Uterus (tissue), 4 donors: ENCODE measurements around the gene IFNG. TPM values are rescaled to one million over a fixed set of nuclear protein-coding genes. Genes with fewer than 3 reads are reported as not detected.

Source experiments
- DNase-seq, 2 donors: peaks; one replicate each; pipeline ENCODE4 v3.0.0-alpha.2; 2019 to 2020
- H3K27ac ChIP-seq, 2 donors: fragments of 200-600 bp; sonication (generic); 1 replicate in 1 of 2; 2 replicates in 1 of 2; pipeline ENCODE4 v1.5.1; 2016 to 2018
- H3K27me3 ChIP-seq, 2 donors: fragments of 200-600 bp; sonication (generic); one replicate each; pipeline ENCODE4 v1.5.1; 2018 to 2019; ENCODE audit warnings: control low read depth in 1 of 2
- H3K36me3 ChIP-seq, 2 donors: fragments of 200-600 bp; sonication (generic); one replicate each; pipeline ENCODE4 v1.5.1; 2019; ENCODE audit warnings: control low read depth in 1 of 2
- H3K4me1 ChIP-seq, 2 donors: fragments of 200-600 bp; sonication (generic); one replicate each; pipeline ENCODE4 v1.5.1; 2018 to 2019; ENCODE audit warnings: control low read depth in 1 of 2
- H3K4me3 ChIP-seq, 2 donors: fragments of 200-600 bp; sonication (generic); 1 replicate in 1 of 2; 2 replicates in 1 of 2; pipeline ENCODE4 v1.5.1; 2018 to 2019; ENCODE audit warnings: mild to moderate bottlenecking in 1 of 2
- H3K9me3 ChIP-seq, 2 donors: fragments of 200-600 bp; sonication (generic); one replicate each; pipeline ENCODE4 v1.5.1; 2019; ENCODE audit warnings: control low read depth in 1 of 2
- POLR2A ChIP-seq, 2 donors: fragments of 450-650 bp; IDR thresholded peaks; one replicate each; pipeline ENCODE4 v1.6.1; 2016; ENCODE audit warnings: antibody characterized with exemption in 2 of 2, mild to moderate bottlenecking in 1 of 2, moderate library complexity in 1 of 2
- intact Hi-C: fragments of 100-400 bp; cut with DNase I; formaldehyde crosslinking; loops from one replicate; pipeline ENCODE4 v1.15.1; 2023; ENCODE audit warnings: low total_unique reads
- total RNA-seq, 4 donors: library from RNA; depleted of rRNA in 3 of 4; stranded (reverse); fragments of >200 nt in 3 of 4; gene quantifications; one replicate each; pipeline versions ENCODE4 v1.1.0 to v1.2.4, GENCODE V29; 2014 to 2023
- TF ChIP-seq, protein P1 (sequence below), 4 experiments: fragments of 200-600 bp in 2 of 4; fragments of 450-650 bp in 2 of 4; sonication (generic) in 2 of 4; IDR thresholded peaks; one replicate each; pipeline ENCODE4 v1.5.1; 2016 to 2019; ENCODE audit warnings: antibody characterized with exemption in 4 of 4, mild to moderate bottlenecking in 2 of 4, moderate library complexity in 1 of 4
- donor health status: DM: yes; HTN: yes; CAD: no.

The IFNG gene
- total RNA-seq, 4 donors from 2014 or later: not detected

DNA sequence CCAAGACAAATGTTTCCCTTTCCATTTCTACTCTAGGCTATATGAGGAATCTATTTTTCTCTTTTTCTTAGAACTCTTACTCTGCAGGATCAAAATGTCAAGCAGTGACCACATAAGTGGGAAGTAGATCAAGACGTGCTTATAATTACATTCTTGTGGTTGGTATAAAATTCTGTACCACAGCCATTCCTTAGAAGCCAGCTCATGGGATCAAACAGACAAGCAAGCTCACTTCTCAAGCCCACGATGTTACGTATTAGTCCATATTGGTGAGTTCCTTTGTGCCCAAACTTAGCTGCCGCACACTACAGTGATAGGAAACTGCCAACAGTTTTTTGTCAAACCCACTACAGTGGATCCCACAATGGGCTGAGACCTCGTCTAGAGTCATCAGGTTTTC lies 53.4 kb downstream of the IFNG start:
- intact Hi-C loops: no loop called here
- H3K4me1 ChIP-seq: no peaks in the 10 kb centered on the region
- no peaks in the 10 kb centered on the region for H3K9me3 ChIP-seq
- H3K27ac ChIP-seq: no peak overlapping the region
- no peak for DNase-seq
- no peaks in the 10 kb centered on the region for H3K27me3 ChIP-seq
- TF ChIP-seq, protein P1, sequence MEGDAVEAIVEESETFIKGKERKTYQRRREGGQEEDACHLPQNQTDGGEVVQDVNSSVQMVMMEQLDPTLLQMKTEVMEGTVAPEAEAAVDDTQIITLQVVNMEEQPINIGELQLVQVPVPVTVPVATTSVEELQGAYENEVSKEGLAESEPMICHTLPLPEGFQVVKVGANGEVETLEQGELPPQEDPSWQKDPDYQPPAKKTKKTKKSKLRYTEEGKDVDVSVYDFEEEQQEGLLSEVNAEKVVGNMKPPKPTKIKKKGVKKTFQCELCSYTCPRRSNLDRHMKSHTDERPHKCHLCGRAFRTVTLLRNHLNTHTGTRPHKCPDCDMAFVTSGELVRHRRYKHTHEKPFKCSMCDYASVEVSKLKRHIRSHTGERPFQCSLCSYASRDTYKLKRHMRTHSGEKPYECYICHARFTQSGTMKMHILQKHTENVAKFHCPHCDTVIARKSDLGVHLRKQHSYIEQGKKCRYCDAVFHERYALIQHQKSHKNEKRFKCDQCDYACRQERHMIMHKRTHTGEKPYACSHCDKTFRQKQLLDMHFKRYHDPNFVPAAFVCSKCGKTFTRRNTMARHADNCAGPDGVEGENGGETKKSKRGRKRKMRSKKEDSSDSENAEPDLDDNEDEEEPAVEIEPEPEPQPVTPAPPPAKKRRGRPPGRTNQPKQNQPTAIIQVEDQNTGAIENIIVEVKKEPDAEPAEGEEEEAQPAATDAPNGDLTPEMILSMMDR (IDR thresholded peaks at IDR 0.05): no peak
- no peak for TF ChIP-seq POLR2A (IDR thresholded peaks at IDR 0.05)
- no peaks in the 10 kb centered on the region for H3K36me3 ChIP-seq
- H3K4me3 ChIP-seq: no peak overlapping the region

Other genes starting within 250 kb of the IFNG start
- not detected for gene IFNG-AS1, start 170.3 kb downstream of the IFNG start, total RNA-seq
- not detected for gene IL26, start 66.1 kb upstream of the IFNG start, total RNA-seq
- not detected for gene IL22, start 93.9 kb upstream of the IFNG start, total RNA-seq
- 10 to 100 TPM; 16.1 to 67.5 (median 31.5) TPM for gene MDM1, start 172.6 kb upstream of the IFNG start, total RNA-seq